MM.1S (cell line): ENCODE data around the gene MAD1L1.

Experiments
- DNase-seq: peaks from one replicate; pipeline ENCODE4 v3.0.0-alpha.2; 2015
- H2AFZ ChIP-seq: fragments of 300-600 bp; sonication (generic); 2 replicates; pipeline ENCODE4 v1.6.0; 2016; ENCODE audit warnings: antibody characterized with exemption, low read length
- H3F3A ChIP-seq: fragments of 300-600 bp; sonication (generic); 2 replicates; pipeline ENCODE4 v1.6.1; 2016; ENCODE audit warnings: mild to moderate bottlenecking, antibody characterized with exemption, low read length, moderate library complexity, mixed read lengths; ENCODE audit not compliant: insufficient read depth
- H3K27ac ChIP-seq: fragments of 300-600 bp; sonication (generic); 2 replicates; pipeline ENCODE4 v1.5.1; 2016; ENCODE audit warnings: mild to moderate bottlenecking, low read length
- H3K27me3 ChIP-seq: fragments of 300-600 bp; sonication (generic); replicated peaks from 2 replicates; pipeline ENCODE4 v1.6.0; 2016; ENCODE audit warnings: low read length; ENCODE audit not compliant: insufficient read depth
- H3K36me3 ChIP-seq: fragments of 300-600 bp; sonication (generic); replicated peaks from 2 replicates; pipeline ENCODE4 v1.6.1; 2016; ENCODE audit warnings: mild to moderate bottlenecking, low read length, mixed read lengths; ENCODE audit not compliant: insufficient read depth
- H3K4me1 ChIP-seq: fragments of 300-600 bp; sonication (generic); 2 replicates; pipeline ENCODE4 v1.6.1; 2016; ENCODE audit warnings: low read length, mixed read lengths
- H3K4me2 ChIP-seq: fragments of 300-600 bp; sonication (generic); 2 replicates; pipeline ENCODE4 v1.6.0; 2016; ENCODE audit warnings: low read depth, low read length
- H3K4me3 ChIP-seq: fragments of 300-600 bp; sonication (generic); 2 replicates; pipeline ENCODE4 v1.5.1; 2016; ENCODE audit warnings: low read length, mixed read lengths
- H3K79me2 ChIP-seq: fragments of 300-600 bp; sonication (generic); 2 replicates; pipeline ENCODE4 v1.6.1; 2016; ENCODE audit warnings: mixed run types, low read length, mixed read lengths
- H3K9ac ChIP-seq: fragments of 300-600 bp; sonication (generic); 2 replicates; pipeline ENCODE4 v1.6.1; 2016; ENCODE audit warnings: low read length, mixed read lengths
- H3K9me2 ChIP-seq: fragments of 300-600 bp; sonication (generic); replicated peaks from 2 replicates; pipeline ENCODE4 v1.6.1; 2016; ENCODE audit warnings: mild to moderate bottlenecking, low read length, mixed read lengths; ENCODE audit not compliant: insufficient read depth
- H3K9me3 ChIP-seq: fragments of 300-600 bp; sonication (generic); replicated peaks from 2 replicates; pipeline ENCODE4 v1.6.1; 2016; ENCODE audit warnings: mild to moderate bottlenecking, low read length, mixed read lengths; ENCODE audit not compliant: insufficient read depth
- H4K20me1 ChIP-seq: fragments of 300-600 bp; sonication (generic); 2 replicates; pipeline ENCODE4 v1.6.1; 2016; ENCODE audit warnings: mild to moderate bottlenecking, low read length, moderate library complexity, mixed read lengths; ENCODE audit not compliant: insufficient read depth
- EZH2 ChIP-seq: fragments of 300-600 bp; sonication (generic); optimal IDR thresholded peaks from 2 replicates; pipeline ENCODE3; 2017; ENCODE audit warnings: low read depth, mild to moderate bottlenecking, antibody characterized with exemption, low read length, mixed read lengths
- EZH2phosphoT487 ChIP-seq: fragments of 300-600 bp; sonication (generic); IDR thresholded peaks from 2 replicates; pipeline ENCODE4 v1.6.1; 2018; ENCODE audit warnings: antibody characterized with exemption, low read length
- TF ChIP-seq, protein P1 (sequence below): fragments of 300-600 bp; sonication (generic); IDR thresholded peaks from 2 replicates; pipeline ENCODE4 v1.5.1; 2016; ENCODE audit warnings: antibody characterized with exemption, low read length, mixed read lengths

The MAD1L1 gene

DNA sequence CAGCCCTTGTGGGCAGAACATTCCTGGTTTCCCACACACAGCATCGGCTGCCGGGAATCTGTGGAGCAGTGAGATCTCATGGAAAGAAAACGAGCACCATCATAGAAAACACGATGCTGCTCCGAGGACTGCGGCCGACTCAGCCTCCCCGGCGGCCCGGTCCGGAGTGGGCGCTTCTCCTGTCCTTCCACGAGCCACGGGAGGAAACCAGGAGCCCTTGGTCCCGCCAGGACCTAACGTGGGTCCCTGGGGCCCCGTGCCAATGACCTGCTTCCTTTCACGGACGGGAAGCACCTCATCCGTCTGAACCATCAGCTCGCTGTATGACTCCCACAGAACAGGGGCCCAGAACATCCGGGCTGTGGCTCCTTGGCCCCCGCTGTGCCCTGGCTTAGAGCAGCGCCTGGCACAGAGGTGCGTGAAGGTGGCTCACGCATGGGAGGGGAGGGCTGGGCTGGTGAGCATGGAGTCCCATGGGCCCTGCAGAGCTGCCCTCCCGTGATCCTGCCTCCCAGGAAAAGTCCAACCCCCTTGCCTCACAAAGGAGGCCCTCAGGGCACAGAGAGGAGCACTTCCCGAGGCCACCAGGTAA is 280.5 kb downstream of the MAD1L1 start:
- Histone ChIP-seq H3K36me3 (no peaks in the 10 kb centered on the region), H4K20me1 (no peaks in the 10 kb centered on the region), H3F3A (no peaks in the 10 kb centered on the region), H3K27ac (no peak overlapping the region), H3K9ac (no peak overlapping the region), H3K4me2 (no peak overlapping the region), H2AFZ (no peak overlapping the region), H3K4me1 (no peaks in the 10 kb centered on the region), H3K79me2 (no peaks in the 10 kb centered on the region), H3K27me3 (no peaks in the 10 kb centered on the region), H3K4me3 (no peak overlapping the region), H3K9me2 (no peaks in the 10 kb centered on the region), H3K9me3 (no peaks in the 10 kb centered on the region)
- TF ChIP-seq, protein P1, sequence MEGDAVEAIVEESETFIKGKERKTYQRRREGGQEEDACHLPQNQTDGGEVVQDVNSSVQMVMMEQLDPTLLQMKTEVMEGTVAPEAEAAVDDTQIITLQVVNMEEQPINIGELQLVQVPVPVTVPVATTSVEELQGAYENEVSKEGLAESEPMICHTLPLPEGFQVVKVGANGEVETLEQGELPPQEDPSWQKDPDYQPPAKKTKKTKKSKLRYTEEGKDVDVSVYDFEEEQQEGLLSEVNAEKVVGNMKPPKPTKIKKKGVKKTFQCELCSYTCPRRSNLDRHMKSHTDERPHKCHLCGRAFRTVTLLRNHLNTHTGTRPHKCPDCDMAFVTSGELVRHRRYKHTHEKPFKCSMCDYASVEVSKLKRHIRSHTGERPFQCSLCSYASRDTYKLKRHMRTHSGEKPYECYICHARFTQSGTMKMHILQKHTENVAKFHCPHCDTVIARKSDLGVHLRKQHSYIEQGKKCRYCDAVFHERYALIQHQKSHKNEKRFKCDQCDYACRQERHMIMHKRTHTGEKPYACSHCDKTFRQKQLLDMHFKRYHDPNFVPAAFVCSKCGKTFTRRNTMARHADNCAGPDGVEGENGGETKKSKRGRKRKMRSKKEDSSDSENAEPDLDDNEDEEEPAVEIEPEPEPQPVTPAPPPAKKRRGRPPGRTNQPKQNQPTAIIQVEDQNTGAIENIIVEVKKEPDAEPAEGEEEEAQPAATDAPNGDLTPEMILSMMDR, result no peak
- TF ChIP-seq EZH2, result no peak
- TF ChIP-seq EZH2phosphoT487, result no peak
- no peak for DNase-seq

DNA sequence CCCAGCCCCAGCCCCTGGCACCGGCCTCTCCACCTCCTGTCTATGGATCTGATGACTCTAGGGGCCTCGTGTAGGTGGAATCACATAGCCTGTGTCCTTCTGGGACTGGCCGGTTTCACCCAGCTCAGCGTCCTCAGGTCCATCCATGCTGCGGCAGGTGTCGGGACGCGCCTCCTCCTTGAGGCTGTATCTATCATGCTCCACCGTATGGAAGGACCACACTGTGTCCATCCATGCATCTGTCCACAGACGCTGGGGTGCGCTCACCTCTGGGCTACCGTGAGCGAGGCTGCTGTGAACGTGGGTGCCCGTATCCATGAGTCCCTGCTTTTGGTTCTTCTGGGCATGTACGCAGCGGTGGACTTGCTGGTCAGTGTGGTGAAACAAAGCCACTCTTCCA is 281.1 kb downstream of the MAD1L1 start:
- no peak overlapping the region for H3K27ac ChIP-seq
- no peaks in the 10 kb centered on the region for H3K9me3 ChIP-seq
- no peak overlapping the region for H3K4me2 ChIP-seq
- H3K27me3 ChIP-seq, result no peaks in the 10 kb centered on the region
- no peaks in the 10 kb centered on the region for H3K4me1 ChIP-seq
- no peak overlapping the region for H2AFZ ChIP-seq
- no peaks in the 10 kb centered on the region for H3K79me2 ChIP-seq
- H3K9me2 ChIP-seq, result no peaks in the 10 kb centered on the region
- no peaks in the 10 kb centered on the region for H3F3A ChIP-seq
- H4K20me1 ChIP-seq, result no peaks in the 10 kb centered on the region
- no peak overlapping the region for H3K4me3 ChIP-seq
- DNase-seq, result no peak
- TF ChIP-seq, protein P1, result no peak
- H3K36me3 ChIP-seq, result no peaks in the 10 kb centered on the region
- H3K9ac ChIP-seq, result no peak overlapping the region

DNA sequence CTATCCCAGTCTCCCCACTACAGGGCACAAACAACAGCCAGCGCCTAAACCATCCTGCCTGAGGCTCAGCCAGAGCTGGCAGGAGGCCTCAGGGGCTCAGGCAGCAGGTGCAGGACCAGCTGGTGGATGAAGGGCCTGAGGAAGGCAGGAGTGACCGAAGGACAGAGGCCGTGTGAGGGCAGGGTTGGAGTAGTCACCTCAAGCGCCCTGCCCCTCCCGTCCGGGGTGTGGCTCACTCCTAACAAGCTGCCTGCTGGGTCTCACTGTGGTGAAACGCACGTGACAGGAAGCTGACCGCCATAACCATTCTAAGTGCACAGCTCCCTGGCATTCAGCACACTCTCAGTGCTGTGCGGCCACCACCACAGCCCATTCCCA is 281.6 kb downstream of the MAD1L1 start:
- Histone ChIP-seq H3K9ac (no peak overlapping the region), H3K9me2 (no peaks in the 10 kb centered on the region), H3K36me3 (no peaks in the 10 kb centered on the region), H3K79me2 (no peaks in the 10 kb centered on the region), H3K4me1 (no peaks in the 10 kb centered on the region), H2AFZ (no peak overlapping the region), H3K4me3 (no peak overlapping the region), H3K4me2 (no peak overlapping the region), H3K27ac (no peak overlapping the region), H4K20me1 (no peaks in the 10 kb centered on the region), H3K9me3 (no peaks in the 10 kb centered on the region), H3K27me3 (no peaks in the 10 kb centered on the region), H3F3A (no peaks in the 10 kb centered on the region)
- TF ChIP-seq, protein P1, result no peak
- DNase-seq, result no peak
